B cell (primary cell): Measurements from ENCODE around the gene RABGAP1L. TPM values are rescaled to one million over a fixed set of nuclear protein-coding genes. Genes with fewer than 3 reads are reported as not detected.

Experiments
- ATAC-seq: fragments of 200-7000 bp; cut with Tn5 transposase; one replicate; pipeline ENCODE4 v1.10.0; 2021; ENCODE audit warnings: low read depth, mild to moderate bottlenecking, moderate number of reproducible peaks, moderate library complexity
- CTCF ChIA-PET: fragments of 350-600 bp; sonication (Branson Sonifier 250); formaldehyde crosslinking; loops from one replicate; lab custom pipeline; 2021; ENCODE audit warnings: antibody characterized with exemption, inconsistent platforms; lab: Charles Lee
- POLR2A ChIA-PET: fragments of 350-600 bp; sonication (Branson Sonifier 250); formaldehyde crosslinking; loops from one replicate; lab custom pipeline; 2021; ENCODE audit warnings: antibody characterized with exemption; lab: Charles Lee
- DNase-seq: peaks from one replicate; pipeline ENCODE4 v3.0.0; 2013
- H2AFZ ChIP-seq: 2 replicates; pipeline ENCODE4 v1.6.1; 2012; ENCODE audit warnings: mild to moderate bottlenecking, low read depth, low read length; ENCODE audit not compliant: insufficient read depth, poor library complexity, severe bottlenecking
- H3K27ac ChIP-seq, 2 donors: 1 replicate in 1 of 2; 2 replicates in 1 of 2; pipeline ENCODE4 v1.5.1; 2012 to 2013; ENCODE audit warnings: low read length in 2 of 2, mild to moderate bottlenecking in 2 of 2, moderate library complexity in 1 of 2
- H3K27me3 ChIP-seq, 4 experiments: fragments of 200-600 bp in 1 of 4; sonication (generic) in 1 of 4; replicated peaks in 1 of 4; 1 replicate in 2 of 4; 2 replicates in 2 of 4; pipeline versions ENCODE4 v1.6.1 to v1.7.0; 2013 to 2016; ENCODE audit warnings: low read length in 3 of 4, mild to moderate bottlenecking in 2 of 4, mixed read lengths in 1 of 4, moderate library complexity in 1 of 4; ENCODE audit not compliant: insufficient read depth in 4 of 4, control insufficient read depth in 3 of 4; ENCODE audit errors: control extremely low read depth in 1 of 4
- H3K36me3 ChIP-seq, 2 experiments: replicated peaks in 1 of 2; 1 replicate in 1 of 2; 2 replicates in 1 of 2; pipeline versions ENCODE4 v1.6.1 to v1.7.1; 2013; ENCODE audit warnings: low read length in 1 of 2; ENCODE audit not compliant: insufficient read depth in 2 of 2, control insufficient read depth in 1 of 2; ENCODE audit errors: control extremely low read depth in 1 of 2, extremely low read depth in 1 of 2
- H3K4me1 ChIP-seq, 2 donors: fragments of 200-600 bp in 1 of 2; sonication (generic) in 1 of 2; 1 replicate in 1 of 2; 2 replicates in 1 of 2; pipeline versions ENCODE4 v1.5.1 to v1.6.1; 2013 to 2017; ENCODE audit warnings: low read length in 2 of 2; ENCODE audit not compliant: control insufficient read depth in 2 of 2, insufficient read depth in 2 of 2
- H3K4me2 ChIP-seq: replicated peaks from 2 replicates; pipeline ENCODE3; 2012; ENCODE audit warnings: mild to moderate bottlenecking, low read depth, low read length; ENCODE audit not compliant: poor library complexity, severe bottlenecking
- H3K4me3 ChIP-seq, 5 experiments: fragments of 200-600 bp in 1 of 5; sonication (generic) in 1 of 5; 1 replicate in 3 of 5; 2 replicates in 2 of 5; pipeline versions ENCODE4 v1.5.1 to v1.7.0; 2011 to 2016; ENCODE audit warnings: low read length in 4 of 5, mild to moderate bottlenecking in 4 of 5, low read depth in 2 of 5, control low read depth in 1 of 5, moderate library complexity in 1 of 5; ENCODE audit not compliant: insufficient read depth in 1 of 5; ENCODE audit errors: control extremely low read depth in 1 of 5, extremely low read depth in 1 of 5
- H3K79me2 ChIP-seq: fragments of 200-600 bp; sonication (generic); one replicate; pipeline ENCODE4 v1.6.0; 2016; ENCODE audit warnings: low read length; ENCODE audit not compliant: control insufficient read depth, insufficient read depth
- H3K9ac ChIP-seq: fragments of 200-600 bp; sonication (generic); 2 replicates; pipeline ENCODE4 v1.6.1; 2017; ENCODE audit warnings: mild to moderate bottlenecking, low read length, moderate library complexity
- H3K9me3 ChIP-seq, 3 donors: one replicate each; pipeline versions ENCODE4 v1.6.1 to v1.7.1; 2013; ENCODE audit warnings: low read length in 2 of 3; ENCODE audit not compliant: control insufficient read depth in 2 of 3, insufficient read depth in 1 of 3; ENCODE audit errors: control extremely low read depth in 1 of 3
- H4K20me1 ChIP-seq: 2 replicates; pipeline ENCODE4 v1.6.0; 2012; ENCODE audit warnings: mild to moderate bottlenecking, low read length; ENCODE audit not compliant: insufficient read depth, control insufficient read depth, poor library complexity, severe bottlenecking
- H3K27ac Mint-ChIP-seq: one replicate; pipeline ENCODE4 v1.8.0; 2021; ENCODE audit warnings: mixed read lengths
- H3K27me3 Mint-ChIP-seq: one replicate; pipeline ENCODE4 v1.8.0; 2021; ENCODE audit warnings: mixed read lengths
- H3K4me1 Mint-ChIP-seq: one replicate; pipeline ENCODE4 v1.8.0; 2021; ENCODE audit warnings: mixed read lengths
- H3K4me3 Mint-ChIP-seq: one replicate; pipeline ENCODE4 v1.8.0; 2021; ENCODE audit warnings: mixed read lengths
- H3K9me3 Mint-ChIP-seq: one replicate; pipeline ENCODE4 v1.8.0; 2022; ENCODE audit warnings: mixed read lengths; ENCODE audit not compliant: insufficient read depth
- CTCF ChIP-seq: fragments of 200-600 bp; IDR thresholded peaks from one replicate; pipeline ENCODE4 v1.8.0; 2022; ENCODE audit warnings: antibody characterized with exemption, mild to moderate bottlenecking
- EZH2 ChIP-seq: IDR thresholded peaks from 2 replicates; pipeline ENCODE4 v1.6.1; 2012; ENCODE audit warnings: borderline replicate concordance, low read depth, mild to moderate bottlenecking, moderate library complexity, low read length; ENCODE audit not compliant: insufficient read depth, poor library complexity, severe bottlenecking
- WGBS: methylation state at CpG from one replicate; pipeline ENCODE4 v1.1.5; 2013; ENCODE audit warnings: missing lambda C conversion rate; ENCODE audit not compliant: insufficient coverage; 5-methylcytosine and 5-hydroxymethylcytosine counted together
- intact Hi-C: fragments of 100-400 bp; cut with micrococcal nuclease; formaldehyde crosslinking; loops from one replicate; pipeline ENCODE4 v1.10.0; 2022
- polyA plus RNA-seq: library from polyadenylated mRNA; depleted of rRNA; stranded (reverse); fragments of >200 nt; gene quantifications from 2 replicates; pipeline ENCODE4 v1.2.3, GENCODE V29; 2012
- total RNA-seq, 2 donors: library from RNA; stranded (reverse); fragments of 120-200 nt in 1 of 2; gene quantifications; 1 replicate in 1 of 2; 2 replicates in 1 of 2; pipeline versions ENCODE4 v1.2.3 to v1.2.4, GENCODE V29; 2013 to 2022

RABGAP1L gene
- total and polyA plus RNA-seq, 2 donors (not counting 1 experiment from before 2014, with no cell fraction given), result 34.9 to 159 TPM

- no peaks in the 10 kb centered on the region for H3K27me3 ChIP-seq
- peaks cover 0 to 5% (median 1%) of the 10 kb centered on the region in 3 donors for H3K9me3 ChIP-seq
- no peak overlapping the region for H3K27ac ChIP-seq
- ATAC-seq (no peak), DNase-seq (no peak)
- H2AFZ ChIP-seq, result peak overlapping the region; percentile 23
- Mint-ChIP-seq H3K4me1 (peaks cover 34% of the 10 kb centered on the region), H3K9me3 (peaks cover 3% of the 10 kb centered on the region), H3K27me3 (no peaks in the 10 kb centered on the region), H3K4me3 (peak overlapping the region; percentile 95), H3K27ac (peak overlapping the region; percentile 92)
- CTCF ChIA-PET, result interaction anchor here (0.7 to 1.4 kb wide), 5 partner anchors 11 to 127 kb away, joined by 3 to 4 read pairs (median 3); no protein-coding TSS in a partner anchor
- TF ChIP-seq CTCF (no peak), EZH2 (no peak)
- no peak overlapping the region for H3K4me3 ChIP-seq
- H3K36me3 ChIP-seq, result peaks cover 0 to 5% of the 10 kb centered on the region in 2 experiments
- no peaks in the 10 kb centered on the region for H4K20me1 ChIP-seq
- intact Hi-C loops, result loop anchor here (10.0 kb wide), 3 partner anchors 170 to 1180 kb away; partner anchors contain the start of genes COP1, KIAA0040 and RABGAP1L
- no peak overlapping the region for H3K4me2 ChIP-seq
- POLR2A ChIA-PET, result interaction anchor here (3.9 kb wide), 1 partner anchor 25 kb away, joined by 57 read pairs; the partner anchor contains the start of gene CACYBP
- H3K79me2 ChIP-seq, result peaks cover 24% of the 10 kb centered on the region
- H3K4me1 ChIP-seq, result peaks cover 15 to 20% of the 10 kb centered on the region in 2 donors
- WGBS, result no CpG with 5 or more reads among the region's 2 CpGs
- H3K9ac ChIP-seq, result no peak overlapping the region
Observed at GRCh38 chr1:175024773-175025172, 865.5 kb downstream of the RABGAP1L start.

GRCh38 chr1:175033953-175034352, 874.6 kb downstream of the RABGAP1L start:
- TF ChIP-seq EZH2, result no peak
- TF ChIP-seq CTCF, result no peak
- Mint-ChIP-seq H3K27ac (no peak overlapping the region), H3K9me3 (no peaks in the 10 kb centered on the region), H3K27me3 (peaks cover 16% of the 10 kb centered on the region), H3K4me3 (no peak overlapping the region), H3K4me1 (peaks cover 7% of the 10 kb centered on the region)
- 89% methylated on average over 4 of the region's 4 CpGs for WGBS
- Histone ChIP-seq H3K27me3 (no peaks in the 10 kb centered on the region), H3K27ac (no peak overlapping the region), H2AFZ (no peak overlapping the region), H3K9me3 (no peaks in the 10 kb centered on the region), H3K36me3 (no peaks in the 10 kb centered on the region), H4K20me1 (no peaks in the 10 kb centered on the region), H3K9ac (no peak overlapping the region), H3K4me2 (no peak overlapping the region), H3K4me1 (peaks cover 5 to 6% of the 10 kb centered on the region in 2 donors), H3K4me3 (no peak overlapping the region), H3K79me2 (no peaks in the 10 kb centered on the region)
- CTCF ChIA-PET, result no interaction called here
- POLR2A ChIA-PET, result interaction anchor here (0.9 kb wide), 1 partner anchor 11 kb away, joined by 3 read pairs; the partner anchor contains the start of gene MRPS14
- intact Hi-C loops, result no loop called here
- no peak for ATAC-seq
- no peak for DNase-seq
